Activated effector memory CD4-positive, alpha-beta T cell treated with anti-CD3 and anti-CD28 coated beads, Interleukin-2, amount 50 U/mL, for 16 hours (primary cell): ENCODE data around the gene EPHA3.

Experiments
- DNase-seq: peaks from one replicate; pipeline ENCODE4 v3.0.0-alpha.2; 2020

EPHA3 gene

GRCh38 chr3:89474333-89475130, 367.1 kb downstream of the EPHA3 start:
- DNase-seq, result no peak

DNA sequence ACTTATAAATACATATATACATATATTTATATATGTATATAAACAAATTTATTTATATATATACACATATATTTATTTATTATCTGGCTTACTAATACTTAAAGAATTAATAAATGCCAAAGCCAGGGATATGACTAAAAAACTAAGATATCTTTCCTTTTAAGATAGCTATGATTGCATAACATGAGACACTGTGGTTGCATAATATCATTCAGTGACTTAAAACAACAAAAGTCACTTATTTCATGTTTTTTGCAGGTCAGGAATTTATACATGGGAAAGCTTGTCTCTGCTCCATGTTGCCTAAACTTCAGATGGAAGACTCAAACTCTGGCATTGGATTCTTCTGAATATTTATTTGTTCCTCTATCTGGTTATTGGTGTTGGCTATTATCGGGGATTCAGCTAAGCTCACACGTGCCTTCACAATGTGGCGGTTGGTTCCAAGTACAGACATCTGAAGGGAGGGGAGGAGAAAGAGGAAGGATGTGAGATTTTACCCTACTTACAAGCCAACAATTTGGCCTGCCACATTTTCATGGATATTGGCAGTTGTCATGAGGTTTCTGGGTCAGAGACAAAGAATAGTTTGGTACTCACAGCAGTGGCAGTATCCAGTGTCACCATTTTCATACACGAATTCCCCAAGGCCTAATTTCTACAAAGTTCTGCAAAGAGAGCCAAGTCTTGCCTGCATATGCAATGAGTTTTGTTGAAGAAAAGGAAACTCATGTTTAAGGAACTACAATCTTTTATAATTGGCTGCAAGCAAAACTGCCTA, 381.6 kb downstream of the EPHA3 start:
- no peak for DNase-seq

DNA sequence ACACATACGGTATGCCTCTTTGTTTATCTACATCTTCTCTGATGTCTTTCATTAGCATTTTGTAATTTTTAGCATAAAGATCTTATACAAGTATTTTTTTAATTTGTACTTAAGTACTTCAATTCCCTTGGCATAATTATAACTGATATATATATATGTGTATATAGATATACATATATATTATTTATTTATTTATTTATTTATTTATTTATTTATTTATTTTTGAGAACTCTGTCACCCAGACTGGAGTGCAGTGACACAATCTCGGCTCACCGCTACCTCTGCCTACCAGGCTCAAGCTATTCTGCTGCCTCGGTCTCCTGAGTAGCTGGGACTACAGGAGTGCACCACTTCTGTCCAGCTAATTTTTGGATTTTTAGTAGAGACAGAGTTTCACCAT, 382.7 kb downstream of the EPHA3 start:
- DNase-seq, result no peak

- no peak for DNase-seq
Observed at GRCh38 chr3:89494734-89495133, 387.3 kb downstream of the EPHA3 start.

GRCh38 chr3:89503891-89504391, 396.5 kb downstream of the EPHA3 start:
- DNase-seq, result no peak

GRCh38 chr3:89504432-89504831, 397.0 kb downstream of the EPHA3 start:
- DNase-seq, result no peak

DNA sequence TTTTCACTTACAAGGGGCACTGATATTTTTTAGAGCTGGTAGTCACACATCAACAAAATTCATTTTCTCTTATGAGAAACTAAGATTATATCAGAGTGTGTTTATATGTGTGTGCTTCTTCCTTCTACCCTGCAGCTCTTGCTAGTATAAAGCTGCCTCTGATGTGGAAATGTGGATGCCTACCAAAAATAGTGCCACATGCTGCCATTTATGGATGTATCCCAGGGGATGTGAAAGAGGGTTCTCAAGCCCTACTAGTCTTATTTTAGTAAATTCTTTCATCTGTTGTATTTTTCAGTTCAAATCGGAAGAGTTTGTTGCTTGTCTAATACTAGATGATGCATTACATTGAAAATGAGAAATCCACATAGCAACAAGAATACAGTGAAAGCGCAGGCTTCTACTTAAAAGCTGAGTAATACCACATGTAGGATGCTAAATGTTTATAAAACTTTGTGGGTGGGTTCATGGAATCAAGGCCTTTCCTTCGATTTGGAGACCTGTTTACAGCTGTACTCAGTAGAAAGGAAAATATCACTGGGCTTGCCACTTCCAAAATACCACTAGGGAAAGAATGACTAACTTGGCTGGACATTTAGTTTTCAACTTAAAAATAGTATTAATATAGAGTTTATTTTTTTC, 399.2 kb downstream of the EPHA3 start:
- no peak for DNase-seq

- DNase-seq, result no peak
Observed at GRCh38 chr3:89521328-89521727, 413.9 kb downstream of the EPHA3 start.

DNA sequence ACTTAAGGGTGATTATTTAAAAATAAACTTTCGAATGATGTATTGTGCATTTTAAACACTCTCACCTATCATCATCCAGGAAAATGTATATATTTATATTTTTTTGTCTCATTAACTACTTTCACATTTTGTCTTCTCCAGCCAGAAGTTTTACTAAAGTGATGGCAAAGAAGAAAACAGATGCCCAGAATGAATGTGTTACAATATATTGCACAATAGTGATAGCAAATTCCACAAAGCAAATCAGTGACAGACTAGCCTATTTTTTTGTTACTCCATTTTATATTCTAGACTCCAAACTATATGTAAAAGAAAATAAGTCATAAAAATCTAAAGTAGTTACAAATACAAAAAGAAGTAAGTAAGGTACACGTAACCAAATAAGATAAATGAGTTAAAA, 414.7 kb downstream of the EPHA3 start:
- no peak for DNase-seq

DNA sequence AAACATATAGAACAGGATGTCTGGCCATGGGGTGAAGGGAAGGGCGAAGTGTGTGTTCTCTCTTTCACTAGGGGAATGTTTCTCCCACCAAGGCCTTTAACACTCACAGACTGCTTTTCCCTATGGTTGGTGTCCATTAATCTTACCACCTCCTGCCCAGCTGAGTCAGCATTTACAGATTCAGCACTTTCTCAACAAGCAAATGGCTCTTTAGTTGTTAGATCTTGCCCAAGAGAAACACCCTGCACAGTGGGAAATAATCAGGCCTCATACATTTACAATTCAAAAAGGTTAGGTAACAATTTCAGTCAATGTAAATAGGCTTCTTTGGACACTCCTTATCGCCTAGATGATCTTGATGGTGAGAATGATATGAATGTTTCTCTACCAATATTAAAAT, 418.2 kb downstream of the EPHA3 start:
- no peak for DNase-seq

GRCh38 chr3:89527736-89528305, 420.4 kb downstream of the EPHA3 start:
- no peak for DNase-seq
